8988T (cell line): ENCODE results near the gene ZNF441.
A peak's percentile ranks its signal among the peaks of the same experiment; 100 is the strongest.
"Not testable (repeated sequence)": the region's sequence is repeated elsewhere in the genome, so short reads cannot be mapped to it uniquely, and the experiment has no call there.

ENCODE experiments used
- DNase-seq: peaks from one replicate; pipeline ENCODE4 v3.0.0; 2011

The ZNF441 gene

GRCh38 chr19:11766597-11767591, at the start of gene ZNF441:
TSS of gene ZNF441 (plus strand) at chr19:11767000. CDS start at chr19:11767194, 194 bp downstream.
- DNase-seq = peak; percentile 50

DNA sequence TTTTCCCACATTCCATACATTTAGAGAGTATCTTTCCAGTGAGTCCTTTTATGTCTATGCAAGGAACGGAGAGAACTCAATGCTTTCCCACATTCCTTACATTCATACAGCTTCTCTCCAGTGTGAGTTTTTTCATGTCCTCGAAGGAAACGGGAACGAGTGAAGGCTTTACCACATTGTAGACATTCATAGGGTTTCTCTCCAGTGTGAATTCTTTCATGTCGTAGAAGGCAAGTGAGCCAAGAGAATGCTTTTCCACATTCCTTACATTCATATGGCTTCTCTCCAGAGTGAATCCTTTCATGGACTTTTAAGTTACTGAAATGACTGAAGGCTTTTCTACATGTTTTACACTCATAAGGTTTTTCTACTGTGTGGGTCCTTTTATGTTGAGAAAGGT, 45.1 kb upstream of the ZNF441 start:
- DNase-seq = no peak

GRCh38 chr19:11722414-11722813, 44.4 kb upstream of the ZNF441 start:
- no peak for DNase-seq

DNA sequence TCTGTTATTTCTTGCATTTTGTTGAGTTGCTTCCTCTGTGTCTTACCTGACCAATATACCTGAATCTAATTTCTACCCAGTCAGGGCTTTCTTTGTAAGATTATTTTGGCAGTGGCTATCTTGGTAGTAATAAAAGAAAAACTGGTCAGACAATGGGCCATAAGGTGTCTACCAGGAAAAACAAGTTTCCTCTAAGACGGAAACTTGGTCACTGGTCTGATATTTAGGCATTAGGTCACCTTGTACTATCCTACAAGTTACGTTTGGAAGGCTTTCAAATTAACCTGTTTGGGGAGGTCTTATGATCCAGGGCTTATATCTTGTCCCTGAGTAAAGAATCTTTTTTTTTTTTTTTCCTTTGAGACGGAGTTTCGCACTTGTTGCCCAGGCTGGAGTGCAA, 37.2 kb upstream of the ZNF441 start:
- no peak for DNase-seq

DNA sequence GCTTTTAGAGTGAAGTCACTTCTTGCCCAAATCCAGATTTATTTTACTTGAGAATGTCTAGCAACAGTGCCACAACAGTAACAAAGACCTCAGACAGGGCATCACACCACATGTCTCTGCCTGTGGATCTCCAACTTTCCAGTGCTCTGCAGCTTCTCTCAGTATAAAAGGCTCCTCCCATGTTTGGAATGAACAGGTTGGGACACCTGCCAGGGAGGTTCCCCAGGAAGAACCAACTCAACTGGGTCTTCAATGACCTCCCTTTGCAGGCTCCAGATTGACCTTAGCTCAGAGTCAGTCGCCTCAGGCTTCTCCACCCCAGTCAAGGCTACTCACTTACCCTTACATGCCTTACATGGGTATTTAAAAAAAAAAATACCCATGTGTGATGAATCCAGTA, 31.4 kb upstream of the ZNF441 start:
- DNase-seq = no peak

GRCh38 chr19:11736696-11737095, 30.1 kb upstream of the ZNF441 start:
- no peak for DNase-seq

GRCh38 chr19:11737964-11738745, 28.6 kb upstream of the ZNF441 start:
- no peak for DNase-seq

DNA sequence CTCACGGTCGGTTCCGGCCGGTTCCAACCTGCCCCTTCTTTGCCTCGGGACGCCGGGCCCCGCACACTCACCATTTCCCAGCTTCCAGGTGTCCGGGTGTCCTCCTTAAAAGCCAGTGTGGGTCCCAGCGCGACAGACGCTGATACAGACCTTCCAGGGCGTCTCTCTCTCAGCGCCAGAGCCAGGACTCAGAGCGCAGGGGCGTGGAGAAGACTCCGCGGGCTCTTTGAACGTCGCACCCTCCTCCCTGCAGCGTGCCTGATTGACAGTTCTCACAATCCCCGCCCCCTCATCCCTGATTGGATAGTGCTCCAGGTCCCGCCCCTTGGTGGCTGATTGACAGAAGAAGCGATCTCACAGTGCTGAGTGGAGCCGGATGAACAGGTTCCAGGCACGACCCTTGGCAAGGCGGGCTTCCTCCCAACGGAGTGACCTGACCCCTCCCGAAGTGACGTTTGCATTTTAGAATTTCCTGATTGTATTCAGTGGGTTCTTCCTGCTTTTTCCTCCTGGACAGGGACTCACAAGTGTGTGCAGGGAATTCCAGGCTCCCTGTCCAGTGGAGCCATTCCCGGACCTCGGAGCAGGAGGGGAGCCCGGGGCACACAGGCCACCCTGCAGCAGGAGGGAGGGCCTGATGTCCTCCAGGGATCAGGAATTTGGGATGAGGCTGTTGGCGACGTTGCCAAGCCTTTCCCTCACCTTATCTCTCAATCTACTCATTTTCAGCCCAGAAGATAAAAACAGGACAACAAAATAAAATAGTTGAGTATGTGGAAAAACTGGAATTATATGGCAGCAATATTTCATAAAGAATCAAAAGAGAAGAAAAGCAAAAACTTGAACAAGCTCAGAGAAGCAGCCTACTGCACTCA, 27.8 kb upstream of the ZNF441 start, which contains the start of gene ZNF823:
Gene ZNF823 (minus strand): TSS at position 201 of the 875 bp plus-strand sequence. CDS start 127 bp downstream, at position 74.
- DNase-seq = peak; percentile 53

GRCh38 chr19:11745869-11746268, 20.9 kb upstream of the ZNF441 start:
- no peak for DNase-seq

- DNase-seq = no peak
Observed at GRCh38 chr19:11747277-11747676, 19.5 kb upstream of the ZNF441 start.

- no peak for DNase-seq
Observed at GRCh38 chr19:11749751-11750150, 17.0 kb upstream of the ZNF441 start.

DNA sequence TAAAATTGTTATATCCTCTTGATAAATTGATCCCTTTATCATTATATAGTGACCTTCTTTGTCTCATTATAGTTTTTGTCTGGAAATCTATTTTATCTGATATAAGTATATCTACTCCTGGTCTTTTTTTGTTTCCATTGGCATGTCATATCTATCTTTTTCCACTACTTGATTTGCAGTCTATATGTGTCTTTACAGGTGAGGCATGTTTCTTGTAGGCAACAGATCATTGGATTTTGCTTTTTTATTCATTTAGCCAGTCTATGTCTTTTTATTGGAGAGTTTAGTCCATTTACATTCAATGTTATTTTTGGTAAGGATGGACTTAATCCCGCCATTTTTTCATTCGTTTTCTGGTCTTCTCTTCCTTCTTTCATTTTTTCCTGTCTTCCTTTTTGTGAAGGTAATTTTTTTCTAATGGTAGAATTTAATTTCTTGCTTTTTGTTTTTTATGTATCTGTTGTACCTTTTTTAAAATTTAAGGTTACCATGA, 14.5 kb upstream of the ZNF441 start:
- no peak for DNase-seq

DNA sequence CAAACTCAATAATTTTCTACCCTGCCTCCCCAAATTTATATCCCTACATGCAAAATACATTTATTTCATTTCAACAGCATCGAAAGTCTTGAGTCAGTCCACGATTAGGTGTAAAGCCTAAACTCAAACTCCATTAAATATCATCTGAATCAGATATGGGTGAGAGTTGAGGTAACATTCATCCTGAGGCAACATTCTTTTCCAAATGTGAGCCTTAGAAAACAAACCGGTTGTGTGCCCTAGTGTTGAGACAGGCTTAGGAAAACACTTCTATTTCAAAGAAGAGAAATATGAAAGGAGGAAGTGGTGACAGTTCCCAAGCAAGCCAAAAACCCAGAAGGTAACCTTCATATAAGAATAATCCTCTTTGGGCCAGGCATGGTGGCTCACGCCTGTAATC, 12.1 kb upstream of the ZNF441 start:
- no peak for DNase-seq

DNA sequence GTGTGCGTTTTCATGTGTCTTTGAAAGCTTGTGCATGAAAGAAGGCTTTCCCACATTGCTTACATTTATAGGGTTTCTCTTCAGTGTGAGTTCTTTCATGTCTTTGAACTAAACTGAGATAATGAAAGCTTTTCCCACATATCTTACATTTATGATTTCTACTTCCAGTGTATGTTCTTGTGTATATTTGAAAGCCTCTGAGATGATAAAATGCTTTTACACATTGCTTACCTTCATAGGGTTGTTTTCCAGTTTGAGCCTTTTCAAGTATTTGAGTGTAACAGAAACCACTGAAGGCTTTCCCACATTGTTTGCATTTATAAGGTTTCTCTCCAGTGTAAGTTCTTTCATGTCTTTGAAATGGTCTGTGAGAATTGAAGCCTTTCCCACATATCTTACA, 9.8 kb upstream of the ZNF441 start:
- no peak for DNase-seq

DNA sequence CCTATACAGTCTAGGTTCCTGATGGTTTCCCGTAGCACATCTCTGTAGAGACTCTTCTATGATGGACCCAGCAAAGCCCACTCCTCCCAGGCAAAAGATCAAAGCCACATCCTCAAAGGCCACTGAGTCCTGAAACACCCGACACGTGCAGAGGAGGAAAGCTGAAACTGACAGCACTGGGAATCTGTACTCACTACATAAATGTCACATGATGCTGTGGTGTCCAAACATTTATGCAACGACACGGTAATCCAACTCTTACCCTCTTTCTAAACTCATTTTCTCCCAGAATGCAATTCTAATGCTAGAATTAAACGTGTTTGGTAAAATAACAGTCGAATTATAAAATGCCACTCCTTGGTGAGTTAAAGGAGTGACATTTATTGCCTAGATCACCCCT, 7.0 kb upstream of the ZNF441 start:
- DNase-seq = no peak

DNA sequence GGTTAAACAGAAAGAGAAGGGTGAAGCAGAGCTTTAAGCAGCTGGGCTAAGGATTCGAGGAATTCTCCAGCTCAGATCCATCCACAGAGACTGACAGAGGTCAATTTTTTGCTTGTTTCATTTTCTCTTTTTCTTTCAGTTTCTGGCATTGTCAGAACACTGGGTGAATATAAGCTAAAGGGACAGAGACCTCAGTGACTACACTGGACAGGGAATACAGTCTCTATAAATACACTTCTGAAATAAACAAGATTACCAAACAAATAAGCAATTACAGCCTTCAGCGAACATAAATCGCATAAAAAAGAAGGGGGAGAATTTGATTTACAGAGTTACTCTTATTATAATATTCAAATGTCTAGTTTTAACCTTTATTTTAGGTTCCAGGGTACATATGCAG, 3.7 kb upstream of the ZNF441 start:
- DNase-seq = no peak

DNA sequence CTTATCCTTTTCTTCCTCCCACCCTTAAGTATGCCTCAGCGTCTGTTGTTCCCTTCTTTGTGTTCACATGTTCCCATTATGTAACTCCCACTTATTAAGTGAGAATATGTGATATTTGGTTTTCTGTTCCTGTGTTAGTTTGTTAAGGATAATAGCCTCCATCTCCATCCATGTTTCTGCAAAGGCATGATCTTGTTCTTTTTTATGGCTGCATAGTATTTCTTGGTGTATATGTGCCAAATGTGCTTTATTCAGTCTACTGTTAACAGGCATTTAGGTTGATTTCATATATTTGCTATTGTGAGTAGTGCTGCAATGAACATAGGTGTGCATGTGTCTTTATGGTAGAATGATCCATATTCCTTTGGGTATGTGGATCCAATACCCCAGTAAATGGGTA, 3.2 kb upstream of the ZNF441 start:
- DNase-seq = no peak

DNA sequence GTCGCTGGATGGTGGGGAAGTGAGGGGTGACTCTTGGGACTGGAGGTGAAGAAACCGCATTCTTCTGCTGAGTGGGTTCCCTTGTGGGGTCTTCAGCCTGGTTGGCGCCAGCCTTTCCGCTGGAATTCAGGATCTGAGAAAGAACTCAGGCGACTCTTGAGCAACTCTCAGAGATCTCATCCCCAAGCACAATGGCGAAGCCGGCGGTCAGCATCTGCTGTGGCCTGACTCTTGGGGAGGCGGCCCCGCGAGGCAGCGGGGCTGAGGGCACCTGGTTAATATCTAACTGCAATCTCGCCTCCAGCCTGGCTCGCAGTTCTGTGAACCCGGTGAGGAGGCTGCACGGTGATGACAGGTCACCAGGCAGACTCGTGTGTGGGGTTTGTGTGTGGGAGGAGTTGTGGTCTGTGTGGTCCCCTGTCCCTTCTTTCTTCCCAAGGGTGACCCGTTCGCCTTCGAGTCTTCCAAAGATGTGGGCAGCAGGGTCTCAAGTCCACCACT, 883 bp downstream of the ZNF441 start:
- no peak for DNase-seq

- no peak for DNase-seq
Observed at GRCh38 chr19:11769995-11770394, 3.2 kb downstream of the ZNF441 start.

- not testable (repeated sequence) for DNase-seq
Observed at GRCh38 chr19:11771520-11771919, 4.7 kb downstream of the ZNF441 start.

DNA sequence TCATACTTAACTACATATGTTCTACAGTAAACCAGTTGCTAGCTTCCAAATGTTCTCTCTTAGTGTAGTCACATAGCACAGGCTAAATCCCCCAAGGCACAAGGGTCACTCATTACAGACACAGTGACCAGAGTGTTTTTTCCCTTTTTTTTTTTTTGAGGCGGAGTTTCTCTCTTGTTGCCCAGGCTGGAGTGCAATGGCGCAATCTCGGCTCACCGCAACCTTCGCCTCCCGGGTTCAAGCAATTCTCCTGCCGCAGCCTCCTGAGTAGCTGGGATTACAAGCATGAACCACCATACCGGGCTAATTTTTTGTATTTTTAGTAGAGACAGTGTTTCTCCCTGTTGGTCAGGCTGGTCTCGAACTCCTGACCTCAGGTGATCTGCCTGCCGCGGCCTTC, 9.9 kb downstream of the ZNF441 start:
- DNase-seq = not testable (repeated sequence)

DNA sequence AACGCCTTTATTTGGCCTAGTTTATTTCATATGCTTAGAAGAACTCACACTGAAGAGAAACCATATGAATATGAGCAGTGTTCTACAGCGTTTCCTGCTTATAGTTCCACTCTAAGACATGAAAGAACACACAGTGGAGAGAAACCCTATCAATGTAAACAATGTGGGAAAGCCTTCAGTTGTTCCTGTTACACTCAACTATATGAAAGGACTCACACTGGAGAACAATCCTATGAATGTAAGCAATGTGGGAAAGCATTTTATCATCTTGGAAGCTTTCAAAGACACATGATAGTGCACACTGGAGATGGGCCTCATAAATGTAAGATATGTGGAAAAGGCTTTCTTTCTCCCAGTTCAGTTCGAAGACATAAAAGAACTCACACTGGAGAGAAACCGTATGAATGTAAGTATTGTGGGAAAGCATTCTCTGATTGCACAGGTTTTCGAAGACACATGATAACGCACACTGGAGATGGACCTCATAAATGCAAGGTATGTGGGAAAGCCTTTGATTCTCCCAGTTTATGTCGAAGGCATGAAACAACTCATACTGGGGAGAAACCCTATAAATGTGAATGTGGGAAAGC, 13.7 kb downstream of the ZNF441 start:
- DNase-seq = no peak
